Mucosa of stomach (tissue), 1 donor: ENCODE results near the gene FARP2.
"Not testable (repeated sequence)": the region's sequence is repeated elsewhere in the genome, so short reads cannot be mapped to it uniquely, and the experiment has no call there.

Source experiments
- H3K27me3 ChIP-seq: one replicate; pipeline ENCODE4 v1.7.0; 2013; ENCODE audit warnings: mild to moderate bottlenecking, low read length; ENCODE audit not compliant: control insufficient read depth, insufficient read depth
- H3K36me3 ChIP-seq: one replicate; pipeline ENCODE4 v1.7.0; 2013; ENCODE audit warnings: low read length; ENCODE audit not compliant: control insufficient read depth, insufficient read depth
- H3K4me1 ChIP-seq: one replicate; pipeline ENCODE4 v1.7.0; 2013; ENCODE audit warnings: mild to moderate bottlenecking, low read length; ENCODE audit not compliant: control insufficient read depth, insufficient read depth
- H3K4me3 ChIP-seq: one replicate; pipeline ENCODE4 v1.7.0; 2013; ENCODE audit warnings: low read length
- H3K9ac ChIP-seq: one replicate; pipeline ENCODE4 v1.7.0; 2013; ENCODE audit warnings: mild to moderate bottlenecking, low read length, moderate library complexity
- H3K9me3 ChIP-seq: one replicate; pipeline ENCODE4 v1.7.0; 2013; ENCODE audit warnings: mild to moderate bottlenecking, low read length, moderate library complexity; ENCODE audit not compliant: control insufficient read depth
- donor health status: Pancreatic carcinoma.

Gene FARP2

DNA sequence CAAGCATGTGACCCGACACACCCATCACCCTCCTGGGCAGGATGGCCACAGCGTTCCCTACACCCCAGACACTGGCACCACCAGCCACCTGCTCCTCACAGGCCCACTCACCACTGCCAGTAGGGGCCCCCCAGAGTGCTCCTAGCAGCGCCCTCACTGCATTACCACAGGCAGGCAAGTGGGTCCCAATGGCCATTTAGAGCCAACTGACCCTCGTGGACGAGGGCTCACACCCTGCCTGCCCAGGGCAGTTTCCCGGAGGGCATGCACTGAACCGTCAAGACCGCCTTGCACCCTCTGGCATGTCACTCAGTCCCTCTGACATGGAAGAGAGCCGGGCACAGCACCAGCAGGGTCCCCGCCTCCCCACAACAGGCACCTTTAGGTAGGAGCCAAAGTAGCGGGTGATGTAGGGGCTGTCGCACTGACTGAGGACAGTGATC, 145.0 kb downstream of the FARP2 start:
- Histone ChIP-seq H3K9ac (no peak overlapping the region), H3K4me3 (no peak overlapping the region), H3K27me3 (no peaks in the 10 kb centered on the region), H3K9me3 (no peaks in the 10 kb centered on the region), H3K36me3 (peaks cover 5% of the 10 kb centered on the region), H3K4me1 (peaks cover 20% of the 10 kb centered on the region)

DNA sequence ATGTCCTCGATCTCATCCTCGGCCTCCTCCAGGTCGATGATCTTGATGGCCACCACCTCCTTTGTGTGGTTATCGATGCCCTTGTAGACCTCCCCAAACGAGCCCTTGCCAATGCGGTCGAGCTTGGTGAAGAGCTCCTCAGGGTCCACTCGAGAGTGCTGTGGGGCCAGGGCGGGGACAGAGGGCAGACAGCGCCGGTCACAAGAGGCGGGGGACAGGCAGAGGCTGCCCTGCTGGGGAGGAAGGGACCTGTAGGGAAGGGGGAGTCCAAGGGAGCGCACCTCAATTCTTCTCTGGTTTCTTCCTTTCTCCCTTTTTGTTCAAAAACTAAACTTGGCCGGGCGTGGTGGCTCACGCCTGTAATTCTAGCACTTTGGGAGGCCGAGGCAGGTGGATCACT, 145.5 kb downstream of the FARP2 start:
- H3K9me3 ChIP-seq = no peaks in the 10 kb centered on the region
- peaks cover 4% of the 10 kb centered on the region for H3K36me3 ChIP-seq
- peaks cover 17% of the 10 kb centered on the region for H3K4me1 ChIP-seq
- H3K27me3 ChIP-seq = no peaks in the 10 kb centered on the region
- H3K4me3 ChIP-seq = no peak overlapping the region
- no peak overlapping the region for H3K9ac ChIP-seq

DNA sequence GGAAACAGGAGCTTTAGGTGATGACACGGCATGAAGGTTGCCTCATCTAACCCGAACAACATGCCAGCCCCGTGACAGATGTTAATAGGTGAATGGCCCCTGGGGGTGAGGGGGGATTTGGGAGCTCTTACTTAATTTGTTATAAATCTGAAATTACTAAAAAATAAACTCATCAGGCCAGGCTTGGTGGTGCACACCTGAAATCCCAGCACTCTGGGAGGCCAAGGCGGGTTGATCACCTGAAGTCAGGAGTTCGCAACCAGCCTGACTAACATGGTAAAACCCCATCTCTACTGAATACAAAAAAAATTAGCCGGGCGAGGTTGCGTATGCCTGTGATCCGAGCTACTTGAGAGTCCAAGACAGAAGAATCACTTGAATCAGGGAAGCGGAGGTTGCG, 146.2 kb downstream of the FARP2 start:
- Histone ChIP-seq H3K9me3 (no peaks in the 10 kb centered on the region), H3K4me1 (peaks cover 17% of the 10 kb centered on the region), H3K27me3 (no peaks in the 10 kb centered on the region), H3K4me3 (no peak overlapping the region), H3K36me3 (peaks cover 4% of the 10 kb centered on the region), H3K9ac (no peak overlapping the region)

GRCh38 chr2:241503776-241504392, 147.8 kb downstream of the FARP2 start:
- Histone ChIP-seq H3K9ac (no peak overlapping the region), H3K36me3 (no peaks in the 10 kb centered on the region), H3K9me3 (no peaks in the 10 kb centered on the region), H3K27me3 (no peaks in the 10 kb centered on the region), H3K4me3 (no peak overlapping the region), H3K4me1 (peaks cover 12% of the 10 kb centered on the region)

DNA sequence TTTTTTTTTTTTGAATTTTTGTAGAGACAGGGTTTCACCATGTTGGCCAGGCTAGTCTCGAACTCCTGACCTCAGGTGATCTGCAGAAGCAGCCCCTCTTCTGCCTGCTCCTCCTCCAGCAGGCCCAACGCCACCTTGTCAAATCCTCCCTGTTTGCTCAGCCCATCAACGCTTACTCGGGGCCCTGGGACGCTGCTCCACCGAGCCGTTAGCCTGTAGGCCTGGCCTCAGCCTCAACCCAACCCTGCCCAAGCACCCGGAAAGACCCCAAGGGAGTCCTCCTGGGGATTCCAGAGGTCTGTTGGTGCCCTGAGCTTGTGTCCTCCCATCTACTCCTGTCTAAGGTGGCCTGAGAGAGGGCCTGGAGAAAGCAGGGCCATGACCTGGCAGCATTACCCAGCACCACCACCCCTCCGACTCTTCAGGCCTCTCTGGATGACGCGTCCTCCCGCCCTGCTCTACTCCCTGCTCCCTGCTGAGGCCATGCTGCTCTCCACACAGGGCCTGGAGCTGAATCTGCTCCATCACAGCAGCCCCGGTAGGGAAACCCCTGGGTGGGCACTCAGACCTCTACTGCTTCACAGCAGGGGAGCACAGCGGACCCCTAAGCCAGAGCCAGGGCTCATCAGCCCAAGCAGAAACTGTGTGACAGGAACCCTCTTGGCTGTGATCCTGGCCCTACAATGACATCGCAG, 149.1 kb downstream of the FARP2 start:
- H3K36me3 ChIP-seq = no peaks in the 10 kb centered on the region
- H3K4me1 ChIP-seq = peaks cover 21% of the 10 kb centered on the region
- H3K4me3 ChIP-seq = no peak overlapping the region
- H3K27me3 ChIP-seq = no peaks in the 10 kb centered on the region
- no peak overlapping the region for H3K9ac ChIP-seq
- H3K9me3 ChIP-seq = no peaks in the 10 kb centered on the region

- Histone ChIP-seq H3K4me1 (peaks cover 21% of the 10 kb centered on the region), H3K9me3 (no peaks in the 10 kb centered on the region), H3K4me3 (no peak overlapping the region), H3K27me3 (no peaks in the 10 kb centered on the region), H3K9ac (no peak overlapping the region), H3K36me3 (no peaks in the 10 kb centered on the region)
Measured at GRCh38 chr2:241505781-241506201, 149.7 kb downstream of the FARP2 start.

DNA sequence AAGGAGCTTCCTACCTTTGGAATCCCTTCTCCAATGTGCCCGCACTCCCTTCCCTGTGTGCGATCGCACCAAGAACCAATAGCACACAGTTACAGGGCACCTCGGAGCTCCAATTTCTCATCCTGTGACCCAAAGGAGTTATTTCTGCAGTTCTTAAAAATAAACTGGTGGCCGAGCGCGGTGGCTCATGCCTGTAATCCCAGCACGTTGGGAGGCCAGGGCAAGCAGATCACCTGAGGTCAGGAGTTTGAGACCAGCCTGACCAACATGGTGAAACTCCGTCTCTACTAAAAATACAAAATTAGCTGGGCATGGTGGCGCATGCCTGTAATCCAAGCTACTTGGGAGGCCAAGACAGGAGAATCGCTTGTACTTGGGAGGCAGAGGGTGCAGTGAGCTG, 150.2 kb downstream of the FARP2 start:
- H3K4me3 ChIP-seq, H3K27me3 ChIP-seq, H3K9me3 ChIP-seq, H3K9ac ChIP-seq, H3K36me3 ChIP-seq: not testable (repeated sequence)
- peaks cover 21% of the 10 kb centered on the region for H3K4me1 ChIP-seq

DNA sequence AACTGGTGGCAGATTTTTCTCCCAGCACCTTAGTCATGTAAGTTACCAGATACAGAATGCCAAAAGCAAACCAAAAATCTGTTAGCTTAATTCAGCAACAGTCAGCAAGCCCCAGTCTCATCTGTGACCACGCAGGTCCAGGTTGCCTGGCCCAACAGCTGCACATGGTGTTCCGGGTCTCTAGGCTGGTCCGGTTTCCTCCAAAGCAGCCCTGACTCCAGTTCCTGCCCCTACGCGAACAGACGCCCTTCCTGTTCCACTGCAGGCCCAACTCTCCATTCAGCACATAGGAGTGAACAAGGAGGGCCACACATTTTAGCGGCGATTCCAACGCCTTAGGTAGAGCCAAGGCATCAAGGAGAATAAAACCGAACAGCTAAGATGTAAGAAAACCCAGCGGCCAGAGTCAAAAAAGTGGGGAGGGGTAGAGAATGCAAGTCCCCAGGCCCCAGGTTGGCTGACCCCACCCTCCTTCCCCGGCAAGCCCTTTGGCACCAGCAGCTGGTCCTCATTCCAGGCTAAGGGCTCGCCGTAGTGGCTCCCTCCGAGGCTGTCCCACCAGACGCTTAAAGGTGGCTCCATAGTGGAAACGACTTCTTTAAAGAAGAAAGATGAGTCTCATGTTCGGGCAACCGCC, 150.8 kb downstream of the FARP2 start:
- no peaks in the 10 kb centered on the region for H3K9me3 ChIP-seq
- no peak overlapping the region for H3K4me3 ChIP-seq
- peak overlapping the region; percentile 64 for H3K9ac ChIP-seq
- peaks cover 21% of the 10 kb centered on the region for H3K4me1 ChIP-seq
- no peaks in the 10 kb centered on the region for H3K27me3 ChIP-seq
- H3K36me3 ChIP-seq = no peaks in the 10 kb centered on the region

DNA sequence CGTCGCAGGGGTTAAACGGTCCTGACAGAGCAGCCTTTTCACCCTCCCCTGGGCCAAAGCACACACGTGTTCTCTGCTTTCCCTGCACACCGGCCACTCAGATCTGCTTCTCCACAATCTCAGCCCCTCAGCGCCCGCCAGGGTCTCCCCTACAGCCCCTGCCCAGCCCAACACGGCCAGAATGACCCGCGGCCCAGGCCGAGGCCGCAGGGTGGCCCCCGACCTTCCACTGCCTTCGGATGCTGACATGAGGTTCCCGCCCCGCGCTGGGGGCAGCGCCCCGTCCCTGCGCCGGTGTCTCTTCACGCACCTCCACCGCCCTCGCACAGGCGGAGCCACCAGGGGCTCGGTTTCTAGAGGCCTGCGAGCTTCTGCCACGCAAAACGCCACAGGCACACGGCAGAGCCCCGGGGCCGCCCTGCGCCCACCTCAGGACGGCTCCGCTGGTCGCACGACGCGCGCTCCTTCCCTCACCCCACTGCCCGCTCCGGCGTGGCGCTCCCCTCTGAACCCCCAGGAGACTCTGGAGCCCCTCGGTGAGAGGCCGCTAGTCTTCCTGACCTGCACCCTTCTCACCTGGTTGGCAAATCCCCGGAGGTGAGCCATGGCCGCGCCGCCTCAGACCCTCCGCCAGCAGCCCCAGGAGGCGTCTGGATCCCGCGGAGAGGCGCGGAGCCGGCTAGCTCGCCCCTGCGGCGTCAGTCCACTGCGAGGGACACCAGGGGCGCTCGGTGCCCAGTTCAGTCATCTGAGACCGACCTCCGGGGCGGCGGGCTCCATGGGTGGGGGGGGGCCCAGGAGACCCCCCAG, 151.6 kb downstream of the FARP2 start:
- Histone ChIP-seq H3K36me3 (no peaks in the 10 kb centered on the region), H3K9me3 (no peaks in the 10 kb centered on the region), H3K4me1 (peaks cover 21% of the 10 kb centered on the region), H3K9ac (peak overlapping the region; percentile 64), H3K4me3 (peak overlapping the region; percentile 60), H3K27me3 (no peaks in the 10 kb centered on the region)

DNA sequence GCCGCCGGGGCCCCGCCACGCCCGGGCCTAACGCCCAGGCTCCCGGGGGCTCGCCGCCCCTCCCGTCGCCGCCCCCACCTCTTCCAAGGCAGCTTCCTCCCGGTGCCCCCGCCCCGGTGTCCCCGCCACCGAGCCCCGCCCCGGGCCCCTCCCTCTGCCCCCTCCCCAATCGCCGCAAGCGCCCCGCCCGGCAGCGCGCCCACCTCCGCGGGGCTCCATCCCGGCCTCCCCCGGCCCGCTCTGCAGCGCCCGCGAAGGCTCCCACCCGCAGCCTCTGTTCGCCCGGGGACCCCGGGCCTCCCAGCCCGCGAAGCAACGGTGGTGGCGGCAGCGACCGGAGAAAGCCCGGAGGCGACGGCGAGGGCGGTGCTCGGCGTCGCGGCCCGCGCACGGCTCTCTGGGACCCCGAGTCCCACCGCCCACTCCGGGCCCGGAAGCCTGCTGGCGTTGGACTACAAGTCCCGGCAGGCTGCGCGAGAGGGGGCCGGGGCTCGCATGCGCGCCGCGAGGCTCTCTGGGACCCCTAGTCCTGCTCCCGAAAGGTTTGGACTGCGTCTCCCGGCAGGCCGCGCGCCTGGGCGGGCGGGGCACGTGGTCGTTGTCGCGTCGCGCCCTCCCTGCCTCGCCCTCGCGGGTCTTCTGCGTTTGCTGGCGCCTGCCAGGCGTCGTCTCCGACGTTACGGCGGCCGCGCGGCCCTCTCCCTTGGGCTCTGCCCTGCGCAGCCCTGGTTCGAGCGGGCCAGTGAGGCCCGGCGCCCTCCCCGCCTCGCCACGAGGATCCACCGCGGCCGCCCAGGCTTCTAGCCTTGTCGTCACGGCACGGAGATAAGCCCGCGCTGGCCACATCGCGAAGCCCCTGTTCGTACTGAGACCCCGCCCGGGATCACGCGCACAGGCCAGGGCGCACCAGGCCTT, 152.4 kb downstream of the FARP2 start, which contains the start of gene STK25:
Gene STK25 (minus strand): TSS at position 345 of the 915 bp plus-strand sequence. CDS start 549 bp downstream, outside the sequence.
- H3K9me3 ChIP-seq = no peaks in the 10 kb centered on the region
- no peaks in the 10 kb centered on the region for H3K36me3 ChIP-seq
- H3K4me1 ChIP-seq = peaks cover 21% of the 10 kb centered on the region
- H3K9ac ChIP-seq = peak within 1 kb of the TSS; percentile 69
- no peaks in the 10 kb centered on the region for H3K27me3 ChIP-seq
- peak within 1 kb of the TSS; percentile 65 for H3K4me3 ChIP-seq

DNA sequence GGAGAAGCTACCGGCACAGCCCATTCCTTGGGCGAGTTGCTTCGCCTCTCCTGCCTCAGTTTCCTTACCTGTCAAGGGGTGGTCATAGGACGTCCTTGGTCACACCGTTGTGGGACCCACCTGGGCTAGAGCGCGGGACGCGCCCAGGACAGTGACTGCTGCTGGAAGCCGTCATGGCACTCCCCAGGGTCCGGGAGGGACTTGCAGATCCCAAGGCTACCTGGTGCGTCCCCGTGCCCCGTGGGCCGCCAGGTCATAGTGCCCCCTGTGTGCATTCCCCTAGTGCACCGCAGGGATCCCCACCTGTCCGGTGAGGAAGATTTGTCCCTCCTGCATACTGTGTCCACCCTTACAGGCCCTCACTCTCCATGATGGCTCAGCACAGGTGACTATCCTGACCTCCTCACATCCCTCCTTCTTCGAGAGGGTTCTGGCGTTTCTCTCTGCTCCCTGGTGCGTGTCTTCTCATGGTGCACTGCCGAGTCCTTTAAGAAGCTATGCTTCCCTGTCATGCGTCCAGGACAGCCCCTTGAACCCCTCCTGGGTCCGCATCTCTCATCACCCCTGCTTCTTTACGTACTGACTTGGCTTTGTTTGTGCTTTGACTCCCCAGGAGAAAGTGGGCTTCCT, 153.2 kb downstream of the FARP2 start:
- Histone ChIP-seq H3K4me3 (peak overlapping the region; percentile 65), H3K9ac (peak overlapping the region; percentile 69), H3K9me3 (no peaks in the 10 kb centered on the region), H3K4me1 (peaks cover 21% of the 10 kb centered on the region), H3K36me3 (no peaks in the 10 kb centered on the region), H3K27me3 (no peaks in the 10 kb centered on the region)
